Breast epithelium (tissue), 3 donors: Measurements from ENCODE around the gene UBE3B.

Experiments
- POLR2A ChIP-seq: fragments of 450-650 bp; IDR thresholded peaks from one replicate; pipeline ENCODE4 v1.6.1; 2016; ENCODE audit warnings: antibody characterized with exemption, mild to moderate bottlenecking, moderate library complexity
- TF ChIP-seq, protein P1 (sequence below), 3 donors: fragments of 450-650 bp; IDR thresholded peaks; one replicate each; pipeline ENCODE4 v1.5.1; 2016 to 2017; ENCODE audit warnings: antibody characterized with exemption in 3 of 3, mild to moderate bottlenecking in 3 of 3, moderate library complexity in 3 of 3

DNA sequence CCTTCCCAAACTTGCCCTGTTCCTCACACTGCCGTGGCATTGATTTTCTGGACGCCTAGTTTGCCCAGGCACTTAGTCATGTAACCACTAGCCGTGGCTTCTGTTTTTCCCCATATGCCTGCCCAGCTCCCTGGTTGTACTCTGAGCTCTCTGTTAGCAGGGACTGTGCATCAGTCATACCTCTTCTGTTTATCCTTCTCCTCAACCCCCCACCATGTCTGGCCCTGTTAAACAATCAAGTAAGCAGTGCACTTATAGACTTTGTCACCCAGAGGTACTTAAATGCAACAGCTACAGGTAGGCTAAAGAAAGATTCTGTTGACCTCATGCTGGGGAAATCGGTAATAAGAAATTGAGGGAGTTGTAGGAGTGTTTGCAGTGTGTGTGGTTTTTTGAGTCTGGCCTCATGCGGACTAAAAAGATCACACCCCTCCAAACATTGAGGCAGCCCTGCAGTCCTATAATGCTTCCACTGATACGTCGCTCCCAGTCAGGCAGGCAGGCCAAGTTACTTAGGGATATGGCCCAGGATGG lies 17.0 kb downstream of the UBE3B start:
- TF ChIP-seq, protein P1, sequence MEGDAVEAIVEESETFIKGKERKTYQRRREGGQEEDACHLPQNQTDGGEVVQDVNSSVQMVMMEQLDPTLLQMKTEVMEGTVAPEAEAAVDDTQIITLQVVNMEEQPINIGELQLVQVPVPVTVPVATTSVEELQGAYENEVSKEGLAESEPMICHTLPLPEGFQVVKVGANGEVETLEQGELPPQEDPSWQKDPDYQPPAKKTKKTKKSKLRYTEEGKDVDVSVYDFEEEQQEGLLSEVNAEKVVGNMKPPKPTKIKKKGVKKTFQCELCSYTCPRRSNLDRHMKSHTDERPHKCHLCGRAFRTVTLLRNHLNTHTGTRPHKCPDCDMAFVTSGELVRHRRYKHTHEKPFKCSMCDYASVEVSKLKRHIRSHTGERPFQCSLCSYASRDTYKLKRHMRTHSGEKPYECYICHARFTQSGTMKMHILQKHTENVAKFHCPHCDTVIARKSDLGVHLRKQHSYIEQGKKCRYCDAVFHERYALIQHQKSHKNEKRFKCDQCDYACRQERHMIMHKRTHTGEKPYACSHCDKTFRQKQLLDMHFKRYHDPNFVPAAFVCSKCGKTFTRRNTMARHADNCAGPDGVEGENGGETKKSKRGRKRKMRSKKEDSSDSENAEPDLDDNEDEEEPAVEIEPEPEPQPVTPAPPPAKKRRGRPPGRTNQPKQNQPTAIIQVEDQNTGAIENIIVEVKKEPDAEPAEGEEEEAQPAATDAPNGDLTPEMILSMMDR (IDR thresholded peaks at IDR 0.05), result no peak
- no peak for TF ChIP-seq POLR2A
